ENCODE measurements around the gene IPO11.
"Not testable (repeated sequence)": the region's sequence is repeated elsewhere in the genome, so short reads cannot be mapped to it uniquely, and the experiment has no call there.

IPO11 gene

GRCh38 chr5:62643556-62644451, 231.2 kb downstream of the IPO11 start:
- no peak for DNase-seq (ENCODE audit: low read depth, low spot score)

DNA sequence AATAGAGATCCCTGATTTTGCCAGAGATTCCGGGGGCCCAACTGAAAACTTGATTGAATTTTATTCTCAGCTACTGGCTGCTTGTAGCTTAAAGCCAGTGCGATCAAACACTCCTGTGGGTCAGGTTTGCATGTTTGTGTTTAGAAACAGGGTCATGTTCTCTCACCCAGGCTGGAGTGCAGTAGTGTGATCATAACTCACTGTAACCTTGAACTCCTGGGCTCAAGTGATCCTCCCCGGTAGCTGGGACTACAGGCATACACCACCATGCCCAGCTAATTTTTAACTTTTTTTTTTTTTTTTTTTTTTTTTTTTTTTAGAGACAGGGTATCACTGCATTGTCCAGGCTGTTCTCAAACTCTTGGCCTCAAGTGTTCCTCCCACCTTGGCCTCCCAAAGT, 232.7 kb downstream of the IPO11 start:
- no peak for DNase-seq (ENCODE audit: low read depth, low spot score)

DNA sequence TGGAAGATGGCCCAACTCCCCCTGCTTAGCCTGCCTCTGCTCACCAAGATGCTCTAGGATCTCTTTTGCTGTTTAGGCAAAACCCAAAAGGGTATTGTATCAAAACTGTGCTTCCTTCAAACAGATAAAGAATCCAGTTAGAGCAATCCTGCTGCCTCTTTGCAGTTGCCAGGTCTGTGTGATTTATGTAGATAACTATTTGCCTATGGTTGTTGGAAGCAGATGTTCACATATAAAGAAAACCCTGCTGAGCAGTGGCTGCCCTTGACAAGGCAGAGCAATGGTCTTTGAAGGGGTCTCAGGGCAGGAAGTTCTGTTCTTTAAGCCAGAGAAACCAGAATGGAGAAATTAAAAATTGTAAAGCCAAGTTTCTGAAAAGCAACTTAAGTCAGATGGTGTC, 234.7 kb downstream of the IPO11 start:
- DNase-seq (ENCODE audit: low read depth, low spot score), result no peak

DNA sequence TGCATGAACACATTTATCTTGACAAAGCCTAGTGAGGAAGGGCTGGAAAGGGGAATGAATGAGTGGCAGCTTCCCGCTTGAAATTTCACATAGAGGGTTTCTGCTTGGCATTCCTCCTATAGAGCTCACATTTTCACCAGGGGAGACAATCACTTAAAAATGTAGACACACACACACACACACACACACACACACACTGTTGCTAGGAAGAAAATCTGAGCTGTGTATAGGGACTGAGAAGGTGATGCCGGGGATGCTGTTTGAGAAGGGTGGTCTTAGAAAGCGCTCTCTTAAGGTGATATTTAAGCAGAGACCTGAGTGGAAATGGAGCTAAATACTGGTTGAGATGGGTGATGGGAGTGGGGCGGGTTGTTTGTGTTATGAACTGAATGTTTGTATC, 236.5 kb downstream of the IPO11 start:
- DNase-seq (ENCODE audit: low read depth, low spot score), result no peak

GRCh38 chr5:62649476-62650113, 237.0 kb downstream of the IPO11 start:
- DNase-seq (ENCODE audit: low read depth, low spot score), result peak; percentile 34

DNA sequence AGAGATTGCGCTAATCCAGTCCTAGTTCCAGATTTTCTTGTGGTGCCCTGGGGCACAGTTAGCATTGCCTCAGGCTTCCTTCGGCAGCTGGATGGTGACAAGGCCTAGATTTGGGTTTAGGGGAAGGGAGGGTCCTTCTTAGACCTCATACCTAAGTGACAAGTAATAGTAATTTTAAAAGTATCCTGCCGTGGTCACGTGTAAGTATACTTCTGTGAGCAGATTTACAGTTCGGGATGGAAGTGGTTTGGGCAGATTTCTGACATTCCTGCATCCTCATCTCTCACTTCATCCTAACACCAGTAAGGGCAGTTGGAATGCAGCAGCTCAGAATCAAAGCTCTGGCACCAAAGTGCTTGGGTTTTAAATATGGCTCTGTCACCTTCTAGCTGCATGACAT, 237.6 kb downstream of the IPO11 start:
- DNase-seq (ENCODE audit: low read depth, low spot score), result peak; percentile 54

DNA sequence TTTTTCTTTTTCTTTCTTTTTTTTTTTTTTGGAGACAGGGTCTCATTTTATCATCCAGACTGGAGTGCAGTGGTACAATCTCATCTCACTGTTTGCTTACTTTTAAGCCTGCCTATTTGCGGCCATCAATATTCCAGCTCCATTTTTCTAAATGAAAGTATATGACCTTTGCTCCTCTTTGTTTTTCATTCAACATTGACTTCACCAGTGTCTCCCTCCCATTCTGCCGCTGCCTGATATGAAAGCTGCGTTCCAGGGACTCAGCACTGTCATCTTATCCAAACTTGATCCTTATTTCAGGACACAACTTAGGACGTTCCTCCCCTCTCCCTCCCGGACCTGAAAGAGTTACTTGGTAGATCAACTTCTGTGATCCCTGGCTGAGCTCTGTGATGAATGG, 239.7 kb downstream of the IPO11 start:
- DNase-seq (ENCODE audit: low read depth, low spot score), result no peak

DNA sequence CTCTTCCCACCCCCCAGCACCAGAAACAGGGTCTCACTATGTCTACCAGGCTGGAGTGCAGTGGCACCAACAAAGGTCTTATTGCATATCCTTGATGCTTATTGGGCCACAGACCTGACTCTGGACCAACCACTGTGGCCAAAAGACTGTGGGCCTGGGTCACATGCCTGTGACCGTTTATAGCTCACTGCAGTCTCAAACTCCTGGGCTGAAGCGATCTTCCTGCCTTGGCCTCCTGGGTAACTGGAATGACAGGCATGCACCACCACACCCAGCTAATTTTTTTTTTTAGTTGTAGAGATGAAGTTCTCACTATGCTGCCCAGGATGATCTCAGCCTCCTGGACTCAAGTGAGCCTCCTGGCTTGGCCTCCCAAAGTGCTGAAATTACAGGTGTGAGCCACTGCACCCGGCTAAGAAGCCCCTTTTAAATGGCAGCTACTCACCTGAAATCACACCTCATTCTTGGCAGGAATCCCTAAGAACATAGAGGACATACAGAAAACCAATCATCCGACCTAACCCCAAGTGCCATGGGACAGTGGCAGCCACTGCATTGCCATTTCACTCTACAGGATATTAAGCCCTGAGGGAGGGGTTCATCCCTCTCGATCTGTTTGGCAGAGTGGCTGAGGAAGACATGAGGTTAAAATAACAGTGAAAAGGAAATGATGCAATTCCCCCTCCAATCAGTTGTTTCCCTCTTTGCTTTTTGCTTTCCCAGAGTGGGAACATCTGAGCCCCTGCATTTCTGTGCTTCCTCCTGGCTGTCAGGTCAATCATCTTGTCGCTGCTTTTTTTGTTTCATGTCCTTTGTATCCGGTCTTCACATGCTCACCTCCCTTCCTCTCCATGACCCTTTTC, 240.7 kb downstream of the IPO11 start:
- DNase-seq (ENCODE audit: low read depth, low spot score), result no peak

DNA sequence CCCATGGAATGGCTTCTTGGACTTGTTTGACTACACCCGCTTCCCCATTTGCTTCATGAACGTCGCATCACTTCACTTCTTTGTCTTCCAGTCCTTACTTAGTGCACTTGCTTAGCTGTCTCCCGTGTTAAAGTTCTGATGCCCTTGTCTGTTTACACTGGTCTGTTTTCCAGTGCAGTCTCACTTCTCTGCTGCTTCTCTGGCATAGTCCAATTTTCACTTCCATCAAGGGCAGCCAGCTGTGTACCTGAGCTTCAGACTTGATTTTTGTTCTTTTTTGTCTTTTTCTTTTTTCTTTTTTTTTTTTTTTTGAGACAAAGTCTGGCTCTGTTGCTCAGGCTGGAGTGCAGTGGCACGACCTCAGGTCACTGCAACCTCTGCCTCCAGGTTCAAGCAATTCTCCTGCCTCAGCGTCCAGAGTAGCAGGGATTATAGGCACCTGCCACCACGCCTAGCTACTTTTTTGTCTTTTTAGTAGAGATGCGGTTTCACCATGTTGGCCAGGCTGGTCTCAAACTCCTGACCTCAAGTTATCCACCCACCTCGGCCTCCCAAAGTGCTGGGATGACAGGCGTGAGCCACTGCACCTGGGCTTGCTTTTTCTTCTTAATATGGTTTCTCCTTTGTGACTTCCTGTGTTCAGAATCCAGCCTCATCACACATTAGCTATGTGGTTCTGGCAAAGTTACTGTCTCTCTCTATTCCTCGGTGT, 241.5 kb downstream of the IPO11 start:
- DNase-seq (ENCODE audit: low read depth, low spot score), result no peak

DNA sequence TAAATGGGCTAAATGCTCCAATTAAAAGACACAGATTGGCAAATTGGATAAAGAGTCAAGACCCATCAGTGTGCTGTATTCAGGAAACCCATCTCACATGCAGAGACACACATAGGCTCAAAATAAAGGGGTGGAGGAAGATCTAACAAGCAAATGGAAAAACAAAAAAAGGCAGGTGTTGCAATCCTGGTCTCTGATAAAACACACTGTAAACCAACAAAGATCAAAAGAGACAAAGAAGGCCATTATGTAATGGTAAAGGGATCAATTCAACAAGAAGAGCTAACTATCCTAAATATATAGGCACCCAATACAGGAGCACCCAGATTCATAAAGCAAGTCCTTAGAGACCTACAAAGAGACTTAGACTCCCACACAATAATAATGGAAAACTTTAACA, 245.2 kb downstream of the IPO11 start:
- DNase-seq (ENCODE audit: low read depth, low spot score), result not testable (repeated sequence)

GRCh38 chr5:62661126-62661525, 248.6 kb downstream of the IPO11 start:
- no peak for DNase-seq (ENCODE audit: low read depth, low spot score)

- no peak for DNase-seq (ENCODE audit: low read depth, low spot score)
Observed at GRCh38 chr5:62662521-62662920, 250.0 kb downstream of the IPO11 start.

GRCh38 chr5:62671479-62671878, 258.9 kb downstream of the IPO11 start:
- no peak for DNase-seq (ENCODE audit: low read depth, low spot score)

DNA sequence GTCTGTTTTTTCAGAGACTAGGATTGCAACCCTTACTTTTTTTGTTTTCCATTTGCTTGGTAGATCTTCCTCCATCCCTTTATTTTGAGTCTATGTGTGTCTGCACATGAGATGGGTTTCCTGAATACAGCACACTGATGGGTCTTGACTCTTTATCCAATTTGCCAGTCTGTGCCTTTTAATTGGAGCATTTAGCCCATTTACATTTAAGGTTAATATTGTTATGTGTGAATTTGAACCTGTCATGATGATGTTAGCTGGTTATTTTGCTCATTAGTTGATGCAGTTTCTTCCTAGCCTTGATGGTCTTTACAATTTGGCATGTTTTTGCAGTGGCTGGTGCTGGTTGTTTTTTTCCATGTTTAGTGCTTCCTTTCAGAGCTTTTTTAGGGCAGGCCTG, 264.0 kb downstream of the IPO11 start:
- DNase-seq (ENCODE audit: low read depth, low spot score), result not testable (repeated sequence)
